Hepatocyte (in vitro differentiated cells): Measurements from ENCODE around the gene EIPR1.

Experiments
- EZH2 ChIP-seq: fragments of 200-600 bp; sonication (generic); IDR thresholded peaks from 2 replicates; pipeline ENCODE4 v1.6.1; 2016; ENCODE audit warnings: antibody characterized with exemption, mild to moderate bottlenecking, borderline replicate concordance
- TF ChIP-seq, protein P1 (sequence below): fragments of 200-600 bp; sonication (generic); IDR thresholded peaks from 2 replicates; pipeline ENCODE4 v1.5.1; 2016; ENCODE audit warnings: antibody characterized with exemption, mild to moderate bottlenecking; ENCODE audit not compliant: poor library complexity

DNA sequence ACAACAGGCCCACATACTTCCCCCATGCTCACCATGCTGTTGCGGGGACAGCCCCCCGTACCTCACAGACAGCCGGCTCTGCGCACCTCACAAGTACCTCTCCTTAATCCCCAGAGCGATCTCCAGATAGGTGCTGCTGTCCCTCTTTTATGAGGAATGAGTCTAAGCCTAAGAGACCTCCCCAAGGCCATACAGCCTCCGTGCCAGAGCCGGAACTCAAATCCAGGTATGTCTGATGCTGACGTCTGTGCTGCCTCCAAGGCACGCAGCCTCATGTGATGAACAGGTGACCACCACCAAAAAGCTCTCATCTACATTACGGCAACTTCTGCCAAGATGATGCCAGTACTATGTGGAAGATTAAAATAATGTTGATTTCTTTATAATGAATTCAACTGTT is 85.2 kb downstream of the EIPR1 start:
- TF ChIP-seq, protein P1, sequence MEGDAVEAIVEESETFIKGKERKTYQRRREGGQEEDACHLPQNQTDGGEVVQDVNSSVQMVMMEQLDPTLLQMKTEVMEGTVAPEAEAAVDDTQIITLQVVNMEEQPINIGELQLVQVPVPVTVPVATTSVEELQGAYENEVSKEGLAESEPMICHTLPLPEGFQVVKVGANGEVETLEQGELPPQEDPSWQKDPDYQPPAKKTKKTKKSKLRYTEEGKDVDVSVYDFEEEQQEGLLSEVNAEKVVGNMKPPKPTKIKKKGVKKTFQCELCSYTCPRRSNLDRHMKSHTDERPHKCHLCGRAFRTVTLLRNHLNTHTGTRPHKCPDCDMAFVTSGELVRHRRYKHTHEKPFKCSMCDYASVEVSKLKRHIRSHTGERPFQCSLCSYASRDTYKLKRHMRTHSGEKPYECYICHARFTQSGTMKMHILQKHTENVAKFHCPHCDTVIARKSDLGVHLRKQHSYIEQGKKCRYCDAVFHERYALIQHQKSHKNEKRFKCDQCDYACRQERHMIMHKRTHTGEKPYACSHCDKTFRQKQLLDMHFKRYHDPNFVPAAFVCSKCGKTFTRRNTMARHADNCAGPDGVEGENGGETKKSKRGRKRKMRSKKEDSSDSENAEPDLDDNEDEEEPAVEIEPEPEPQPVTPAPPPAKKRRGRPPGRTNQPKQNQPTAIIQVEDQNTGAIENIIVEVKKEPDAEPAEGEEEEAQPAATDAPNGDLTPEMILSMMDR = no peak
- no peak for TF ChIP-seq EZH2
